Suprapubic skin (tissue), 3 donors: ENCODE results near the gene FRMPD4.

Experiments
- EP300 ChIP-seq: sonication (generic); formaldehyde crosslinking; IDR thresholded peaks from one replicate; pipeline ENCODE4 v1.6.1; 2017; ENCODE audit warnings: antibody characterized with exemption
- TF ChIP-seq, protein P1 (sequence below), 2 donors: fragments of 200-600 bp in 1 of 2; fragments of 450-650 bp in 1 of 2; sonication (generic) in 1 of 2; IDR thresholded peaks; one replicate each; pipeline ENCODE4 v1.5.1; 2016 to 2019; ENCODE audit warnings: antibody characterized with exemption in 2 of 2, mild to moderate bottlenecking in 1 of 2, moderate library complexity in 1 of 2

DNA sequence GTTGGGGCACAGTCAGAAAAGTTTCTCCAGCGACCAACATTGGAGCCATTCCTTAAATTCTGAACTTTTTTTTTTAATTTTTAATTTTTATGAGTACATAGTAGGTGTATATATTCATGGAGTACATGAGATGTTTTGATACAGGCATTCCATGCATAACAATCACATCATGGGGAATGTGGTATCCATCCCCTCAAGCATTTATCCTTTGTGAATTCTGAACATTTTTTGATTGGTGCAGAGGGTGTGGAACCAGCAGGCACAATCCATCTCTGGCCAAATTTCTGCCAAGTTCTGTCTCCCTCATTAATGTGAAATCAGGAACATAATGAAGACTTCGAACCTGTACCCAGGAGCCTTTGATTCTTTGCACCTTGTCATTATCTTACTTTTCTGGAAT, 267.0 kb downstream of the FRMPD4 start:
- TF ChIP-seq, protein P1, sequence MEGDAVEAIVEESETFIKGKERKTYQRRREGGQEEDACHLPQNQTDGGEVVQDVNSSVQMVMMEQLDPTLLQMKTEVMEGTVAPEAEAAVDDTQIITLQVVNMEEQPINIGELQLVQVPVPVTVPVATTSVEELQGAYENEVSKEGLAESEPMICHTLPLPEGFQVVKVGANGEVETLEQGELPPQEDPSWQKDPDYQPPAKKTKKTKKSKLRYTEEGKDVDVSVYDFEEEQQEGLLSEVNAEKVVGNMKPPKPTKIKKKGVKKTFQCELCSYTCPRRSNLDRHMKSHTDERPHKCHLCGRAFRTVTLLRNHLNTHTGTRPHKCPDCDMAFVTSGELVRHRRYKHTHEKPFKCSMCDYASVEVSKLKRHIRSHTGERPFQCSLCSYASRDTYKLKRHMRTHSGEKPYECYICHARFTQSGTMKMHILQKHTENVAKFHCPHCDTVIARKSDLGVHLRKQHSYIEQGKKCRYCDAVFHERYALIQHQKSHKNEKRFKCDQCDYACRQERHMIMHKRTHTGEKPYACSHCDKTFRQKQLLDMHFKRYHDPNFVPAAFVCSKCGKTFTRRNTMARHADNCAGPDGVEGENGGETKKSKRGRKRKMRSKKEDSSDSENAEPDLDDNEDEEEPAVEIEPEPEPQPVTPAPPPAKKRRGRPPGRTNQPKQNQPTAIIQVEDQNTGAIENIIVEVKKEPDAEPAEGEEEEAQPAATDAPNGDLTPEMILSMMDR (IDR thresholded peaks at IDR 0.05), result no peak
- no peak for TF ChIP-seq EP300
